Suprapubic skin (tissue), 4 donors: ENCODE data around the gene DAO. TPM values are rescaled to one million over a fixed set of nuclear protein-coding genes. Genes with fewer than 3 reads are reported as not detected.
"Not testable (repeated sequence)": the region's sequence is repeated elsewhere in the genome, so short reads cannot be mapped to it uniquely, and the experiment has no call there.

Experiments used
- DNase-seq, 2 donors: peaks; one replicate each; pipeline ENCODE4 v3.0.0-alpha.2; 2019; ENCODE audit warnings: low spot score in 2 of 2
- H3K27ac ChIP-seq: fragments of 200-600 bp; sonication (generic); one replicate; pipeline ENCODE4 v1.5.1; 2019
- H3K27me3 ChIP-seq: fragments of 200-600 bp; sonication (generic); one replicate; pipeline ENCODE4 v1.5.1; 2019
- H3K36me3 ChIP-seq: fragments of 200-600 bp; sonication (generic); one replicate; pipeline ENCODE4 v1.5.1; 2019
- H3K4me1 ChIP-seq: fragments of 200-600 bp; sonication (generic); one replicate; pipeline ENCODE4 v1.5.1; 2019
- H3K4me3 ChIP-seq: fragments of 200-600 bp; sonication (generic); one replicate; pipeline ENCODE4 v1.5.1; 2019; ENCODE audit warnings: mild to moderate bottlenecking
- H3K9me3 ChIP-seq: fragments of 200-600 bp; sonication (generic); one replicate; pipeline ENCODE4 v1.5.1; 2019
- CTCF ChIP-seq, 2 donors: fragments of 200-600 bp in 1 of 2; fragments of 450-650 bp in 1 of 2; sonication (generic) in 1 of 2; IDR thresholded peaks; one replicate each; pipeline ENCODE4 v1.5.1; 2016 to 2019; ENCODE audit warnings: antibody characterized with exemption in 2 of 2, mild to moderate bottlenecking in 1 of 2, moderate library complexity in 1 of 2
- EP300 ChIP-seq: sonication (generic); formaldehyde crosslinking; IDR thresholded peaks from one replicate; pipeline ENCODE4 v1.6.1; 2017; ENCODE audit warnings: antibody characterized with exemption
- POLR2A ChIP-seq, 2 donors: fragments of 450-650 bp; IDR thresholded peaks; one replicate each; pipeline ENCODE4 v1.6.1; 2017; ENCODE audit warnings: antibody characterized with exemption in 2 of 2, mild to moderate bottlenecking in 2 of 2, moderate library complexity in 2 of 2
- POLR2AphosphoS5 ChIP-seq, 3 donors: sonication (generic); formaldehyde crosslinking; IDR thresholded peaks; one replicate each; pipeline ENCODE4 v1.6.1; 2017; ENCODE audit warnings: antibody characterized with exemption in 3 of 3
- WGBS: methylation state at CpG from one replicate; pipeline ENCODE4 v1.1.5; 2018; 5-methylcytosine and 5-hydroxymethylcytosine counted together
- total RNA-seq, 4 donors: library from RNA; depleted of rRNA; stranded (reverse); fragments of >200 nt; gene quantifications; one replicate each; pipeline ENCODE4 v1.1.0, GENCODE V29; 2016

The DAO gene
- total RNA-seq, 4 donors from 2014 or later: not detected

GRCh38 chr12:108838194-108839017, 41.5 kb upstream of the DAO start:
- peak in 1 of 2 donors; percentile 88 for DNase-seq
- WGBS: 21% methylated on average over 14 of the region's 14 CpGs
- Histone ChIP-seq H3K4me1 (peaks cover 66% of the 10 kb centered on the region), H3K36me3 (no peaks in the 10 kb centered on the region), H3K9me3 (no peaks in the 10 kb centered on the region), H3K27me3 (no peaks in the 10 kb centered on the region), H3K4me3 (no peak overlapping the region), H3K27ac (peak overlapping the region; percentile 84)
- TF ChIP-seq POLR2A (IDR thresholded peaks at IDR 0.05): peak in 1 of 2 donors; percentile 2
- TF ChIP-seq POLR2AphosphoS5 (IDR thresholded peaks at IDR 0.05): peak; percentile 69 to 85 (median 75)
- no peak for TF ChIP-seq CTCF (IDR thresholded peaks at IDR 0.05)

- peaks cover 58% of the 10 kb centered on the region for H3K4me1 ChIP-seq
- H3K4me3 ChIP-seq: no peak overlapping the region
- H3K9me3 ChIP-seq: no peaks in the 10 kb centered on the region
- no peaks in the 10 kb centered on the region for H3K27me3 ChIP-seq
- WGBS: 27% methylated on average over 6 of the region's 6 CpGs
- no peak for TF ChIP-seq POLR2A (IDR thresholded peaks at IDR 0.05)
- peak in 2 of 3 donors; percentile 31 to 54 for TF ChIP-seq POLR2AphosphoS5 (IDR thresholded peaks at IDR 0.05)
- H3K36me3 ChIP-seq: no peaks in the 10 kb centered on the region
- peak in 1 of 2 donors; percentile 86 for DNase-seq
- H3K27ac ChIP-seq: peak overlapping the region; percentile 84
Observed at GRCh38 chr12:108839018-108839889, 40.6 kb upstream of the DAO start.

GRCh38 chr12:108839890-108840230, 40.0 kb upstream of the DAO start:
- no peak for TF ChIP-seq CTCF (IDR thresholded peaks at IDR 0.05)
- TF ChIP-seq POLR2AphosphoS5 (IDR thresholded peaks at IDR 0.05): no peak
- TF ChIP-seq POLR2A (IDR thresholded peaks at IDR 0.05): no peak
- no peak for TF ChIP-seq EP300
- Histone ChIP-seq H3K27ac (peak overlapping the region; percentile 84), H3K4me1 (peaks cover 55% of the 10 kb centered on the region), H3K4me3 (no peak overlapping the region), H3K9me3 (no peaks in the 10 kb centered on the region), H3K36me3 (no peaks in the 10 kb centered on the region), H3K27me3 (no peaks in the 10 kb centered on the region)
- WGBS: 50% methylated on average over 7 of the region's 10 CpGs
- DNase-seq: no peak

GRCh38 chr12:108840605-108841332, 39.1 kb upstream of the DAO start:
- H3K4me3 ChIP-seq: no peak overlapping the region
- H3K27me3 ChIP-seq: no peaks in the 10 kb centered on the region
- peaks cover 4% of the 10 kb centered on the region for H3K36me3 ChIP-seq
- DNase-seq: no peak
- no peak for TF ChIP-seq POLR2AphosphoS5 (IDR thresholded peaks at IDR 0.05)
- TF ChIP-seq EP300: no peak
- TF ChIP-seq POLR2A (IDR thresholded peaks at IDR 0.05): no peak
- no peak for TF ChIP-seq CTCF (IDR thresholded peaks at IDR 0.05)
- H3K9me3 ChIP-seq: no peaks in the 10 kb centered on the region
- H3K4me1 ChIP-seq: peaks cover 58% of the 10 kb centered on the region
- H3K27ac ChIP-seq: no peak overlapping the region
- 82% methylated on average over 20 of the region's 20 CpGs for WGBS

- H3K36me3 ChIP-seq, H3K27ac ChIP-seq, H3K9me3 ChIP-seq, H3K27me3 ChIP-seq, DNase-seq, H3K4me3 ChIP-seq: not testable (repeated sequence)
- H3K4me1 ChIP-seq: peaks cover 65% of the 10 kb centered on the region
- 76% methylated on average over 4 of the region's 4 CpGs for WGBS
Observed at GRCh38 chr12:108841825-108842224, 38.1 kb upstream of the DAO start.
